ENCODE results near the gene SLC44A2.

Gene SLC44A2

GRCh38 chr19:10602330-10603083, 22.8 kb upstream of the SLC44A2 start:
- Histone ChIP-seq H3K36me3 (ENCODE audit: control insufficient read depth in 1 of 2, insufficient read depth in 2 of 2, low read depth in 1 of 2, low read length in 2 of 2) (no peaks in the 10 kb centered on the region), H2BK120ac (ENCODE audit: low read depth, low read length) (peak overlapping the region; percentile 88), H3K4me2 (ENCODE audit: low read length, poor library complexity, severe bottlenecking) (peak overlapping the region; percentile 80), H4K8ac (ENCODE audit: low read length) (peak overlapping the region; percentile 74), H3K27ac (ENCODE audit: low read length, poor library complexity, severe bottlenecking) (peak overlapping the region; percentile 51), H2BK5ac (ENCODE audit: low read depth, low read length, poor library complexity, severe bottlenecking) (no peak overlapping the region), H3K23ac (ENCODE audit: low read length in 2 of 2) (peak overlapping the region in 1 of 2 experiments; percentile 99), H3K18ac (ENCODE audit: low read depth in 1 of 2, low read length in 2 of 2) (peak overlapping the region; percentile 98 to 100), H3K4me3 (ENCODE audit: insufficient read depth in 1 of 2, low read depth in 1 of 2, low read length in 2 of 2) (peak overlapping the region; percentile 92 to 100), H2AFZ (ENCODE audit: low read depth, low read length) (peak overlapping the region; percentile 74), H3K9ac (ENCODE audit: low read length) (peak overlapping the region; percentile 95), H2AK5ac (ENCODE audit: low read length, severe bottlenecking) (no peak overlapping the region), H4K91ac (ENCODE audit: low read length) (peak overlapping the region; percentile 96), H3K14ac (ENCODE audit: low read length in 2 of 2) (peak overlapping the region; percentile 43 to 92), H3K4ac (ENCODE audit: low read depth in 1 of 2, low read length in 2 of 2) (peak overlapping the region; percentile 85 to 95), H3K27me3 (ENCODE audit: control insufficient read depth in 1 of 2, insufficient read depth in 1 of 2, low read length in 2 of 2) (peaks cover 7 to 11% of the 10 kb centered on the region in 2 experiments), H3K9me3 (ENCODE audit: control insufficient read depth, low read length) (no peaks in the 10 kb centered on the region), H2BK15ac (ENCODE audit: low read depth, poor library complexity, severe bottlenecking) (peak overlapping the region; percentile 80), H3K4me1 (ENCODE audit: control insufficient read depth, insufficient read depth, low read depth, low read length) (peaks cover 14% of the 10 kb centered on the region), H3K79me1 (replicated peaks; ENCODE audit: low read length, poor library complexity, severe bottlenecking) (peaks cover 24% of the 10 kb centered on the region), H2BK12ac (ENCODE audit: low read length in 2 of 2) (peak overlapping the region in 1 of 2 experiments; percentile 45)
- DNase-seq: peak; percentile 77
- WGBS: under 1% methylated on average over 57 of the region's 76 CpGs

DNA sequence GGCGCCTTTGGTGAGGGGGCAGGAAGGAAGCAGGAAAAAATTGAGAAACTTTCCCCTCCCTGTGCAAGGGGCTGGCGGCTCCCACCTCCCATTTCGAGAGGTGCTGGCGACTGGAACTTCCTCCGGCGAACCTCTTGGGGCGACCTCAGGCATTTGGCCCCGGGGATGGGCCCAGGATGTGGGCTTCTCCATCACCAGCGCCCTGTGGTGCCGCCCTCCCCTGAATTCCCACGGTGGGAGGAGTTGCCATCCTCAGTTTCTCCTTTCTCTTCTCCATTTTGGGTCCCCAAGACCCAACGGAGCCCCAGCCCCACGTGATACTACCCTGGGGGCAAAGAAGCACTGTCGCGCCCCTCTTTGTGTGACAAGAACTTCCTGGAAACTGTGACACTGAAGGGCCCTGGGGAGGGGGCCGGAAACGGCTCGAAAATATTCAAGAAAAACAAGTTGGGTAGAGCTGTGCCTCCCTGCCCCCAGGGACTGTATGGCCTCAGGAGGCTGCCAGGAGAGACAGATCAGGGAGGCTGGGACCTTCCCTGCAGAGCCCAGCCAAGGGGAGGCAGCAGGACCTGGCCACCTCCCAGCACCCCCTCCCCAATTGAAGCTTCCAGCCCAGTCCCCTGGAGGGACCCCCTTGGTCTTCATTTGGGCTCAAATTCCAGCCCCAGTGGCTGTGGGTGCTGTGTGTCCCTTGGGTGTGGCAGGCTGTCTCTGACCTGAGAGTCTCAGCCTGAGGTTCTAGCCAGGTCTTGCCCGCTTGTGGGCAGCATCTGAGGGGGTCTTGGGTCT, 22.1 kb upstream of the SLC44A2 start:
- peak overlapping the region; percentile 42 for H2BK120ac ChIP-seq (ENCODE audit: low read depth, low read length)
- H3K18ac ChIP-seq (ENCODE audit: low read depth in 1 of 2, low read length in 2 of 2): peak overlapping the region; percentile 98 to 100
- peak overlapping the region; percentile 39 to 91 for H3K4ac ChIP-seq (ENCODE audit: low read depth in 1 of 2, low read length in 2 of 2)
- H2BK12ac ChIP-seq (ENCODE audit: low read length in 2 of 2): peak overlapping the region in 1 of 2 experiments; percentile 86
- H3K79me1 ChIP-seq (replicated peaks; ENCODE audit: low read length, poor library complexity, severe bottlenecking): peaks cover 25% of the 10 kb centered on the region
- H3K4me1 ChIP-seq (ENCODE audit: control insufficient read depth, insufficient read depth, low read depth, low read length): peaks cover 14% of the 10 kb centered on the region
- peak overlapping the region; percentile 80 for H3K4me2 ChIP-seq (ENCODE audit: low read length, poor library complexity, severe bottlenecking)
- peak overlapping the region; percentile 8 for H2AFZ ChIP-seq (ENCODE audit: low read depth, low read length)
- 14% methylated on average over 18 of the region's 19 CpGs for WGBS
- H3K9me3 ChIP-seq (ENCODE audit: control insufficient read depth, low read length): no peaks in the 10 kb centered on the region
- H3K23ac ChIP-seq (ENCODE audit: low read length in 2 of 2): peak overlapping the region in 1 of 2 experiments; percentile 90
- H3K36me3 ChIP-seq (ENCODE audit: control insufficient read depth in 1 of 2, insufficient read depth in 2 of 2, low read depth in 1 of 2, low read length in 2 of 2): no peaks in the 10 kb centered on the region
- peak overlapping the region; percentile 92 to 100 for H3K4me3 ChIP-seq (ENCODE audit: insufficient read depth in 1 of 2, low read depth in 1 of 2, low read length in 2 of 2)
- H2BK15ac ChIP-seq (ENCODE audit: low read depth, poor library complexity, severe bottlenecking): peak overlapping the region; percentile 90
- H3K27me3 ChIP-seq (ENCODE audit: control insufficient read depth in 1 of 2, insufficient read depth in 1 of 2, low read length in 2 of 2): peaks cover 6 to 7% of the 10 kb centered on the region in 2 experiments
- H3K9ac ChIP-seq (ENCODE audit: low read length): peak overlapping the region; percentile 95
- peak overlapping the region; percentile 43 to 73 for H3K14ac ChIP-seq (ENCODE audit: low read length in 2 of 2)
- H4K91ac ChIP-seq (ENCODE audit: low read length): peak overlapping the region; percentile 57
- H3K27ac ChIP-seq (ENCODE audit: low read length, poor library complexity, severe bottlenecking): peak overlapping the region; percentile 35
- H2AK5ac ChIP-seq (ENCODE audit: low read length, severe bottlenecking): peak overlapping the region; percentile 15
- H4K8ac ChIP-seq (ENCODE audit: low read length): peak overlapping the region; percentile 74
- peak; percentile 17 for DNase-seq
- peak overlapping the region; percentile 39 for H2BK5ac ChIP-seq (ENCODE audit: low read depth, low read length, poor library complexity, severe bottlenecking)

- peak overlapping the region; percentile 80 for H3K4me2 ChIP-seq (ENCODE audit: low read length, poor library complexity, severe bottlenecking)
- no peak overlapping the region for H3K27ac ChIP-seq (ENCODE audit: low read length, poor library complexity, severe bottlenecking)
- H4K91ac ChIP-seq (ENCODE audit: low read length): peak overlapping the region; percentile 12
- peak overlapping the region in 1 of 2 experiments; percentile 62 for H3K14ac ChIP-seq (ENCODE audit: low read length in 2 of 2)
- no peaks in the 10 kb centered on the region for H3K36me3 ChIP-seq (ENCODE audit: control insufficient read depth in 1 of 2, insufficient read depth in 2 of 2, low read depth in 1 of 2, low read length in 2 of 2)
- H3K9ac ChIP-seq (ENCODE audit: low read length): peak overlapping the region; percentile 95
- peak overlapping the region; percentile 39 to 91 for H3K4ac ChIP-seq (ENCODE audit: low read depth in 1 of 2, low read length in 2 of 2)
- DNase-seq: peak; percentile 48
- no peak overlapping the region for H2BK15ac ChIP-seq (ENCODE audit: low read depth, poor library complexity, severe bottlenecking)
- 80% methylated on average over 8 of the region's 9 CpGs for WGBS
- no peak overlapping the region for H2BK120ac ChIP-seq (ENCODE audit: low read depth, low read length)
- H3K18ac ChIP-seq (ENCODE audit: low read depth in 1 of 2, low read length in 2 of 2): peak overlapping the region in 1 of 2 experiments; percentile 100
- H2BK12ac ChIP-seq (ENCODE audit: low read length in 2 of 2): peak overlapping the region in 1 of 2 experiments; percentile 86
- peaks cover 26% of the 10 kb centered on the region for H3K79me1 ChIP-seq (replicated peaks; ENCODE audit: low read length, poor library complexity, severe bottlenecking)
- no peaks in the 10 kb centered on the region for H3K9me3 ChIP-seq (ENCODE audit: control insufficient read depth, low read length)
- H3K27me3 ChIP-seq (ENCODE audit: control insufficient read depth in 1 of 2, insufficient read depth in 1 of 2, low read length in 2 of 2): peaks cover 5 to 7% of the 10 kb centered on the region in 2 experiments
- peak overlapping the region; percentile 34 for H2AK5ac ChIP-seq (ENCODE audit: low read length, severe bottlenecking)
- no peak overlapping the region for H2BK5ac ChIP-seq (ENCODE audit: low read depth, low read length, poor library complexity, severe bottlenecking)
- H3K23ac ChIP-seq (ENCODE audit: low read length in 2 of 2): peak overlapping the region in 1 of 2 experiments; percentile 90
- no peak overlapping the region for H2AFZ ChIP-seq (ENCODE audit: low read depth, low read length)
- H3K4me3 ChIP-seq (ENCODE audit: insufficient read depth in 1 of 2, low read depth in 1 of 2, low read length in 2 of 2): peak overlapping the region in 1 of 2 experiments; percentile 92
- peak overlapping the region; percentile 10 for H4K8ac ChIP-seq (ENCODE audit: low read length)
- H3K4me1 ChIP-seq (ENCODE audit: control insufficient read depth, insufficient read depth, low read depth, low read length): peaks cover 14% of the 10 kb centered on the region
These were observed 21.4 kb upstream of the SLC44A2 start for GRCh38 chr19:10603873-10604459.

Measured in mesenchymal stem cell (in vitro differentiated cells and primary cell).